CD14-positive monocyte (primary cell): ENCODE measurements around the gene DDN. TPM values are rescaled to one million over a fixed set of nuclear protein-coding genes. Genes with fewer than 3 reads are reported as not detected.
A peak's percentile ranks its signal among the peaks of the same experiment; 100 is the strongest.

Experiments used
- DNase-seq, 3 donors: peaks; one replicate each; pipeline ENCODE4 v3.0.0-alpha.2; 2011 to 2022
- H2AFZ ChIP-seq: 2 replicates; pipeline ENCODE4 v1.6.0; 2012; ENCODE audit warnings: mild to moderate bottlenecking, low read depth, low read length, inconsistent platforms; ENCODE audit not compliant: insufficient read depth, poor library complexity, severe bottlenecking
- H3K27ac ChIP-seq, 2 donors: 1 replicate in 1 of 2; 2 replicates in 1 of 2; pipeline ENCODE4 v1.5.1; 2012 to 2013; ENCODE audit warnings: low read length in 2 of 2, control low read depth in 1 of 2, inconsistent platforms in 1 of 2, low read depth in 1 of 2, mild to moderate bottlenecking in 1 of 2
- H3K27me3 ChIP-seq, 2 donors: one replicate each; pipeline versions ENCODE4 v1.6.0 to v1.6.1; 2011 to 2013; ENCODE audit warnings: low read length in 2 of 2; ENCODE audit not compliant: control insufficient read depth in 2 of 2, insufficient read depth in 2 of 2
- H3K36me3 ChIP-seq, 2 donors: replicated peaks in 1 of 2; 1 replicate in 1 of 2; 2 replicates in 1 of 2; pipeline versions ENCODE4 v1.5.1 to v1.6.1; 2012 to 2013; ENCODE audit warnings: low read length in 2 of 2, control low read depth in 1 of 2, inconsistent platforms in 1 of 2, mild to moderate bottlenecking in 1 of 2; ENCODE audit not compliant: insufficient read depth in 2 of 2, control insufficient read depth in 1 of 2
- H3K4me1 ChIP-seq, 2 donors: 1 replicate in 1 of 2; 2 replicates in 1 of 2; pipeline versions ENCODE4 v1.5.1 to v1.6.1; 2012 to 2013; ENCODE audit warnings: low read length in 2 of 2, control low read depth in 1 of 2, inconsistent platforms in 1 of 2, mild to moderate bottlenecking in 1 of 2, moderate library complexity in 1 of 2; ENCODE audit not compliant: insufficient read depth in 2 of 2, control insufficient read depth in 1 of 2
- H3K4me2 ChIP-seq: replicated peaks from 2 replicates; pipeline ENCODE3; 2012; ENCODE audit warnings: low read length, moderate library complexity, mild to moderate bottlenecking; ENCODE audit not compliant: poor library complexity, severe bottlenecking; ENCODE audit errors: extremely low read depth
- H3K4me3 ChIP-seq, 3 experiments: fragments of 200-600 bp in 1 of 3; sonication (generic) in 1 of 3; replicated peaks in 1 of 3; 1 replicate in 2 of 3; 2 replicates in 1 of 3; pipeline ENCODE4 v1.5.1; 2011 to 2013; ENCODE audit warnings: low read length in 3 of 3, mild to moderate bottlenecking in 3 of 3, control low read depth in 2 of 3, low read depth in 2 of 3, inconsistent platforms in 1 of 3, moderate library complexity in 1 of 3
- H3K79me2 ChIP-seq: 2 replicates; pipeline ENCODE4 v1.6.0; 2012; ENCODE audit warnings: mild to moderate bottlenecking, control low read depth, inconsistent platforms, low read length, moderate library complexity; ENCODE audit not compliant: insufficient read depth
- H3K9ac ChIP-seq: 2 replicates; pipeline ENCODE4 v1.6.0; 2017; ENCODE audit warnings: low read length, mild to moderate bottlenecking; ENCODE audit not compliant: insufficient read depth, poor library complexity, severe bottlenecking
- H3K9me3 ChIP-seq, 2 donors: replicated peaks in 1 of 2; 1 replicate in 1 of 2; 2 replicates in 1 of 2; pipeline versions ENCODE4 v1.5.1 to v1.6.1; 2012 to 2013; ENCODE audit warnings: low read length in 2 of 2, control low read depth in 1 of 2; ENCODE audit not compliant: control insufficient read depth in 1 of 2, insufficient read depth in 1 of 2
- H4K20me1 ChIP-seq: 2 replicates; pipeline ENCODE4 v1.6.0; 2012; ENCODE audit warnings: mild to moderate bottlenecking, low read length, control low read depth, moderate library complexity; ENCODE audit not compliant: insufficient read depth
- H3K27ac Mint-ChIP-seq, 7 donors: one replicate each; pipeline ENCODE4 v1.8.0; 2020; ENCODE audit warnings: mild to moderate bottlenecking in 7 of 7, mixed read lengths in 7 of 7, moderate library complexity in 6 of 7, inconsistent platforms in 2 of 7
- H3K27me3 Mint-ChIP-seq, 3 donors: one replicate each; pipeline ENCODE4 v1.8.0; 2021 to 2022; ENCODE audit warnings: low read depth in 3 of 3, mild to moderate bottlenecking in 3 of 3, mixed read lengths in 3 of 3, moderate library complexity in 3 of 3, inconsistent platforms in 1 of 3
- H3K36me3 Mint-ChIP-seq, 2 donors: one replicate each; pipeline ENCODE4 v1.8.0; 2020; ENCODE audit warnings: mixed read lengths in 2 of 2, inconsistent platforms in 1 of 2, mild to moderate bottlenecking in 1 of 2
- H3K4me1 Mint-ChIP-seq: one replicate; pipeline ENCODE4 v1.8.0; 2020; ENCODE audit warnings: mild to moderate bottlenecking, mixed read lengths
- H3K4me3 Mint-ChIP-seq, 2 donors: one replicate each; pipeline ENCODE4 v1.8.0; 2020; ENCODE audit warnings: mild to moderate bottlenecking in 2 of 2, mixed read lengths in 2 of 2, moderate library complexity in 1 of 2
- H3K9me3 Mint-ChIP-seq, 7 donors: one replicate each; pipeline ENCODE4 v1.8.0; 2020 to 2022; ENCODE audit warnings: mixed read lengths in 7 of 7, mild to moderate bottlenecking in 6 of 7, moderate library complexity in 6 of 7, inconsistent platforms in 2 of 7
- CTCF ChIP-seq: fragments of 200-600 bp; IDR thresholded peaks from one replicate; pipeline ENCODE4 v1.8.0; 2022; ENCODE audit warnings: antibody characterized with exemption, mild to moderate bottlenecking
- WGBS: methylation state at CpG from one replicate; pipeline ENCODE4 v1.1.5; 2013; ENCODE audit warnings: missing lambda C conversion rate; ENCODE audit not compliant: insufficient coverage; 5-methylcytosine and 5-hydroxymethylcytosine counted together
- intact Hi-C, 2 donors: fragments of 100-400 bp; cut with micrococcal nuclease; formaldehyde crosslinking; loops; one replicate each; pipeline versions ENCODE4 v1.15.0 to v1.15.1; 2023
- polyA plus RNA-seq, 3 donors: library from polyadenylated mRNA; depleted of rRNA in 1 of 3; unstranded in 2 of 3; stranded (reverse) in 1 of 3; fragments of 300-500 nt in 2 of 3; fragments of >200 nt in 1 of 3; fragmentation: Illumina TruSeq in 2 of 3; gene quantifications; 1 replicate in 2 of 3; 2 replicates in 1 of 3; pipeline ENCODE4 v1.2.3, GENCODE V29; 2012 to 2021

Gene DDN
- polyA plus RNA-seq, 3 donors: 0.27 TPM; not detected in 2

- Histone ChIP-seq H3K9ac (no peak overlapping the region), H3K4me1 (peaks cover 38 to 55% of the 10 kb centered on the region in 2 donors), H3K36me3 (no peaks in the 10 kb centered on the region), H3K27ac (no peak overlapping the region), H3K4me3 (peak overlapping the region in 1 of 3 experiments; percentile 58), H3K27me3 (peaks cover 41 to 76% of the 10 kb centered on the region in 2 donors), H3K9me3 (peaks cover 0 to 20% of the 10 kb centered on the region in 2 donors), H2AFZ (peak overlapping the region; percentile 46), H3K79me2 (no peaks in the 10 kb centered on the region), H3K4me2 (peak overlapping the region; percentile 66), H4K20me1 (peaks cover 10% of the 10 kb centered on the region)
- DNase-seq: no peak
- intact Hi-C loops: loop anchor here in 1 of 2 donors (10.0 kb wide), 1 partner anchor 116 kb away; the partner anchor contains the start of gene DDX23
- WGBS: 27% methylated on average over 3 of the region's 10 CpGs
- TF ChIP-seq CTCF: no peak
- Mint-ChIP-seq H3K4me3 (peak overlapping the region; percentile 68 to 76), H3K36me3 (peaks cover 3 to 14% of the 10 kb centered on the region in 2 donors), H3K9me3 (peaks cover 0 to 20% (median 12%) of the 10 kb centered on the region in 7 donors), H3K27me3 (peaks cover 67 to 80% (median 67%) of the 10 kb centered on the region in 3 donors), H3K4me1 (peaks cover 45% of the 10 kb centered on the region), H3K27ac (peak overlapping the region in 1 of 7 donors; percentile 57)
Observed at GRCh38 chr12:48970702-48971334, 28.4 kb downstream of the DDN start.

DNA sequence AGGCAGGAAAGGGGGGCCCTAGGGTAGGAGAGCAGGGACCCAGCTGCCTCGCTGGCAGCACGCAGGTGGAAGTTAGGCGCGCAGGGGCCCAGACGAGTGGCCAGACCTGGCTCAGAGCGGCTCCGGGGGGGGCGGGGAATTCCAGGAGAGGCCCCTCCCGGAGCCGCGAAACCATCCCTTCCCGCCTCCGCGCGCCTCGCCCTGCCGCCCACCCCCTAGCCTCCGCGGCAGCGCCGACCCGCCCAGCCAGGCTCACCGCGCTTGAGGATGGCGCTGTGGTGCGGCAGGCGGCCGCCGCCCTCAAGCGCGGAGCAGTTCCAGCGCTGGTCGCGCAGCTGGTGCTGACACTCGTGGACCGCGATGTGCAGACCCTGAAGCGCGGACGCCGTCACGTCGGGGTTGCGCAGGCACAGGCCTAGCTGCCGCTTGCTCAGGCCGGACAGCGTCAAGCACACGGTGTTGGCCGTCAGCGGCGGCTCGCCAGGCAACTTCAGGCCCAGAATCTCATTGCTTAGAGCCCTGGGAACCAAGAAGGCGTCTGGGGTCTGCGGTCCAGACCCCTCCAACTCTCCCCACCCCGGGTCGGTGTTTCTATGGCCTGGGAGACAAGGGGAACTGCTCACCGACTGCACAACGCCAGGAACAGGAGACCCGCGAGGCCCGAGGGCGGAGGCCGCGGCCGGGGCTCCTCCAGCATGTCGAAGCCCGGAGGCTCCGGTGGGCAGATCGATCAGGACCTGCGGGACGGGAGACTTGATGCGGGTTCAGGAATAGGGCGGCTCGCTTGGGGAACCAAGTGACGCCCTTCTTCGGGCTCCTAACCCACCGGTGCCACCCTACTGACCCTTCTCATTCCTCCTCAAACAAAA lies 29.1 kb downstream of the DDN start:
- Mint-ChIP-seq H3K9me3 (peaks cover 0 to 20% (median 12%) of the 10 kb centered on the region in 7 donors), H3K4me3 (peak overlapping the region; percentile 24 to 76), H3K27ac (no peak overlapping the region), H3K27me3 (peaks cover 60 to 74% (median 66%) of the 10 kb centered on the region in 3 donors), H3K4me1 (peaks cover 45% of the 10 kb centered on the region), H3K36me3 (peaks cover 3 to 14% of the 10 kb centered on the region in 2 donors)
- no peaks in the 10 kb centered on the region for H3K36me3 ChIP-seq
- 4% methylated on average over 62 of the region's 77 CpGs for WGBS
- peaks cover 0 to 20% of the 10 kb centered on the region in 2 donors for H3K9me3 ChIP-seq
- H4K20me1 ChIP-seq: peaks cover 10% of the 10 kb centered on the region
- H3K79me2 ChIP-seq: no peaks in the 10 kb centered on the region
- peak overlapping the region; percentile 46 for H2AFZ ChIP-seq
- peak overlapping the region; percentile 51 for H3K4me2 ChIP-seq
- H3K9ac ChIP-seq: no peak overlapping the region
- no peak for TF ChIP-seq CTCF
- no peak for DNase-seq
- intact Hi-C loops: loop anchor here in 1 of 2 donors (10.0 kb wide), 1 partner anchor 115 kb away; the partner anchor contains the start of gene DDX23
- peaks cover 38 to 55% of the 10 kb centered on the region in 2 donors for H3K4me1 ChIP-seq
- H3K27ac ChIP-seq: no peak overlapping the region
- H3K4me3 ChIP-seq: no peak overlapping the region
- H3K27me3 ChIP-seq: peaks cover 41 to 68% of the 10 kb centered on the region in 2 donors
